Gastroesophageal sphincter (tissue), 4 donors: ENCODE results near the gene ARHGEF4. TPM values are rescaled to one million over a fixed set of nuclear protein-coding genes. Genes with fewer than 3 reads are reported as not detected.
"Not testable (repeated sequence)": the region's sequence is repeated elsewhere in the genome, so short reads cannot be mapped to it uniquely, and the experiment has no call there.

Experiments
- ATAC-seq: fragments of 150-250 bp; one replicate; pipeline ENCODE4 v1.9.1; 2016; ENCODE audit warnings: mild to moderate bottlenecking, moderate library complexity
- H3K27ac ChIP-seq, 4 donors: fragments of 200-600 bp; sonication (generic) in 3 of 4; 1 replicate in 3 of 4; 2 replicates in 1 of 4; pipeline ENCODE4 v1.5.1; 2016 to 2019
- H3K27me3 ChIP-seq: fragments of 200-600 bp; sonication (generic); one replicate; pipeline ENCODE4 v1.5.1; 2019
- H3K36me3 ChIP-seq, 2 donors: fragments of 200-600 bp; sonication (generic); one replicate each; pipeline ENCODE4 v1.5.1; 2019; ENCODE audit warnings: control low read depth in 1 of 2
- H3K4me1 ChIP-seq, 3 donors: fragments of 200-600 bp; sonication (generic); 1 replicate in 2 of 3; 2 replicates in 1 of 3; pipeline ENCODE4 v1.5.1; 2016 to 2019; ENCODE audit warnings: control low read depth in 2 of 3
- H3K4me3 ChIP-seq, 2 donors: fragments of 200-600 bp; sonication (generic); one replicate each; pipeline ENCODE4 v1.5.1; 2019; ENCODE audit warnings: mild to moderate bottlenecking in 1 of 2, moderate library complexity in 1 of 2
- H3K9me3 ChIP-seq, 3 donors: fragments of 200-600 bp; sonication (generic); one replicate each; pipeline ENCODE4 v1.5.1; 2017 to 2019; ENCODE audit warnings: control low read depth in 2 of 3
- EP300 ChIP-seq: sonication (generic); formaldehyde crosslinking; IDR thresholded peaks from one replicate; pipeline ENCODE4 v1.6.1; 2017; ENCODE audit warnings: antibody characterized with exemption, mild to moderate bottlenecking
- POLR2A ChIP-seq, 2 donors: fragments of 450-650 bp; IDR thresholded peaks; one replicate each; pipeline ENCODE4 v1.6.1; 2017; ENCODE audit warnings: antibody characterized with exemption in 2 of 2, mild to moderate bottlenecking in 2 of 2, moderate library complexity in 1 of 2
- POLR2AphosphoS5 ChIP-seq: sonication (generic); formaldehyde crosslinking; IDR thresholded peaks from one replicate; pipeline ENCODE4 v1.6.1; 2017; ENCODE audit warnings: antibody characterized with exemption
- WGBS, 2 donors: methylation state at CpG; one replicate each; pipeline ENCODE4 v1.1.5; 2018; ENCODE audit warnings: low coverage in 1 of 2; 5-methylcytosine and 5-hydroxymethylcytosine counted together
- total RNA-seq, 4 donors: library from RNA; depleted of rRNA; stranded (reverse); fragments of >200 nt; gene quantifications; one replicate each; pipeline ENCODE4 v1.1.0, GENCODE V29; 2016
- TF ChIP-seq, protein P1 (sequence below), 4 experiments: fragments of 200-600 bp in 2 of 4; fragments of 450-650 bp in 2 of 4; sonication (generic) in 1 of 4; IDR thresholded peaks; one replicate each; pipeline ENCODE4 v1.5.1; 2017 to 2019; ENCODE audit warnings: antibody characterized with exemption in 4 of 4, mild to moderate bottlenecking in 2 of 4, moderate library complexity in 2 of 4

Gene ARHGEF4
- total RNA-seq, 4 donors from 2014 or later = 15.9 to 59.5 (median 21.8) TPM

DNA sequence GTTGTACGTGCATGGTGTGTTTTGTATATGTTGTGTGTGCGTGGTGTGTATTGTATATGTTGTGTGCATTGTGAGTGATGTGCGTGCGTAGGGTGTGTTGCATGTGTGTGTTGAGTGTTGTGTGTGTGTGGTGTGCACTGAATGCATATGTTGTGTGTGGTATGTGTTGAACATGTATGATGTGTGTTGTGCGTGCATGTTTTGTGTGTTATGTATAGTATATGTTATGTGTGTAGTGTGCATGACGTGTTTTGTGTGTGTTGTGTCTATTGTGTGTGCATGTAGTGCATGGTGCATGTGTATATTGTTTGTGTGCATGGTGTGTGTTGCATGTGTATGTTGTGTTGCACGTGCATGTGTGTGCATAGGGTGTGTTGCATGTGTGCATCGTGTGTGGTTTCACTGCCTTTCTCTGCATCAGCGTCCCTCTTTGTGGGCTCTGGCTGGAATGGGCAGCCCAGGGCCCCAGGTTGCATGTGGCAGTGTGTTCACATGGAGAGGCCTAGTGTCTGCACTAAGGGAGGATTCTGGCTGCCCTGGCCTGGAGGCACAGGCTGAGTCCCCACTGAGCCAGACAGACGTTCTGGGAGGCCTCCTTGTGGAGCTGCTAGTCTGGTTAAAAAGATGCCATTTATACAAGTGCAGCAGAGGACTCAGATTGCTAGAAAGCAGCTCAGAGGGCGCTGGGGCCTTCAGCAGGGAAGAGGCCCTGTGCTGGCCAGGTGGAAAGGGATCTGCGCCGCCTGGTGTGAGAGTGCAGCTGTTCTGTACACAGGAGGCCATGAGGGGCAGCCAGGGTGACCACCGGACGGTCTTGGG, 149.3 kb downstream of the ARHGEF4 start:
- WGBS, 2 donors = 80 to 100% methylated on average over 4 to 10 of the region's 15 CpGs

DNA sequence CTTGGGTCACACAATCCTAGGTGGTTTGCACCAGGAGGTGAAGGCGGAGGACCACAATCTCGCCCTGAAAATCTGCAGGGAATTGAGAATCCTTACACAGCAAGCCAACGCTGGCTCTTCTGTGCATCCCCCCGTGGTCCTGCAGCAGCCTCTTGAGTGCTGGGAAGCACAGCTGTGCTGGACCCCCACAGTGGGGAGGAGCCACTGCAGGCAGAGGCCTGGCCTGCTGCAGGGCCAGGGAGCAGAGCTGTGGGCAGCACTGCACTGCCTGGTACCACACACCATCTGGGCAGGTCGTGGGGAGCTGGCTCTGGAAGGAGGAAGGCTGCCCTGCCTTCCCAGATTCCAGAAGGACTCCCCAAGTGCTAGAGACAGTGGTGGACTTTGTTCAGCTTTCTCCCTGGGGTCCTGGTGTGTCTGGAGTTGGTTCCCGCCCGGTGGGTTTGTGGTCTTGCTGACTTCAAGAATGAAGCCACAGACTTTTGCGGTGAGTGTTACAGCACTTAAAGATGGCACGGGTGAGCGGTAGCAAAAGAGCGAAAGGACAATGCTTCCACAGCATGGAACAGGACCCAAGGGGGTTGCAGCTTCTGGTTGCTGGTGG, 150.3 kb downstream of the ARHGEF4 start:
- Histone ChIP-seq H3K27me3 (no peaks in the 10 kb centered on the region), H3K9me3 (no peaks in the 10 kb centered on the region), H3K4me1 (no peaks in the 10 kb centered on the region), H3K36me3 (no peaks in the 10 kb centered on the region), H3K4me3 (no peak overlapping the region), H3K27ac (no peak overlapping the region)
- ATAC-seq = no peak
- 96 to 100% methylated on average over 1 to 4 of the region's 11 CpGs for WGBS, 2 donors
- TF ChIP-seq EP300 (no peak), POLR2AphosphoS5 (no peak), POLR2A (IDR thresholded peaks at IDR 0.05) (no peak)
- TF ChIP-seq, protein P1, sequence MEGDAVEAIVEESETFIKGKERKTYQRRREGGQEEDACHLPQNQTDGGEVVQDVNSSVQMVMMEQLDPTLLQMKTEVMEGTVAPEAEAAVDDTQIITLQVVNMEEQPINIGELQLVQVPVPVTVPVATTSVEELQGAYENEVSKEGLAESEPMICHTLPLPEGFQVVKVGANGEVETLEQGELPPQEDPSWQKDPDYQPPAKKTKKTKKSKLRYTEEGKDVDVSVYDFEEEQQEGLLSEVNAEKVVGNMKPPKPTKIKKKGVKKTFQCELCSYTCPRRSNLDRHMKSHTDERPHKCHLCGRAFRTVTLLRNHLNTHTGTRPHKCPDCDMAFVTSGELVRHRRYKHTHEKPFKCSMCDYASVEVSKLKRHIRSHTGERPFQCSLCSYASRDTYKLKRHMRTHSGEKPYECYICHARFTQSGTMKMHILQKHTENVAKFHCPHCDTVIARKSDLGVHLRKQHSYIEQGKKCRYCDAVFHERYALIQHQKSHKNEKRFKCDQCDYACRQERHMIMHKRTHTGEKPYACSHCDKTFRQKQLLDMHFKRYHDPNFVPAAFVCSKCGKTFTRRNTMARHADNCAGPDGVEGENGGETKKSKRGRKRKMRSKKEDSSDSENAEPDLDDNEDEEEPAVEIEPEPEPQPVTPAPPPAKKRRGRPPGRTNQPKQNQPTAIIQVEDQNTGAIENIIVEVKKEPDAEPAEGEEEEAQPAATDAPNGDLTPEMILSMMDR (IDR thresholded peaks at IDR 0.05) = no peak

More for the DNA sequence above, 149.3 kb downstream of the ARHGEF4 start:
- no peaks in the 10 kb centered on the region for H3K36me3 ChIP-seq
- TF ChIP-seq EP300 (no peak), POLR2AphosphoS5 (no peak), POLR2A (IDR thresholded peaks at IDR 0.05) (no peak)
- TF ChIP-seq, protein P1 (IDR thresholded peaks at IDR 0.05) = no peak
- H3K27me3 ChIP-seq = no peaks in the 10 kb centered on the region
- no peak overlapping the region for H3K27ac ChIP-seq
- H3K4me1 ChIP-seq = no peaks in the 10 kb centered on the region
- no peak for ATAC-seq
- H3K9me3 ChIP-seq = no peaks in the 10 kb centered on the region
- H3K4me3 ChIP-seq = no peak overlapping the region

DNA sequence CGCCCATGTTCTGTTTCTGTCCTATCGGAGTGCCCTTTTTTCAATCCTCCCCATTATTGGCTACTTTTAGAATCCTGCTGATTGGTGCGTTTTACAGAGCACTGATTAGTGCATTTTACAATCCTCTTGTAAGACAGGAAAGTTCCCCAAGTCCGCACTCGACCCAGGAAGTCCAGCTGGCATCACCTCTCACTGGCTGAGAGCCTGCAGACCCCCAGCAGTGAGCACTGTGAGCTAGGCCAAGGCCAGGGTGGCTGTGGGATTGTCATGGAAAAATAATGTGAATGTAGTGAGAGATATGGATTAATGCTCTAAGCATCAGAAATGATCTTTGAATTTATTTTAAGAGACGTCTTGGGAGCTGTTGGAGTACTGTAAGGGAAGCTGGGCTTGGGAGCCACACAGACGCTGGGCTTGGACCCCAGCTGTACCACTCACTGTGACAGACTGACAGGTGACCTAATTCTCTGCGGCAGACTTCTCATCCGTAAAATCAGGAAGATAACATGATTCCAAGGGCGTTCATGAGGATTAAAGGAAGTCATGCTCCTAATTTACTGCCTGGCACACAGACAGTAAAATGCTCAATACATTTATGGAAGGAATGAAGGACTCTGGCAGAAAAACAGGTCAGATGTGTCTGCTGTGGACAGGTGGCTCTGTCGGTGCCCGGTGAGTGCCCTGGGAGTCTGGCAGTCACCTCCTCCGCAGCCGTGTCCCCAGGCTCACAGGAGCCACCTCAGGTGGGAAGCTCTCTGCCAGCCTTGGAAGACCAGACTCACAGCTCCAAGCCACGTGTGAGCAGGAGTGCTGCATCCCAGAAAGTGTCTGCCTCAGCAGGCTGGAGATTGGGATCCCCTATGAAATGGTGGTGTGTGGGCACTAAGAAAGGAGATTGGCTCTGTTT, 151.1 kb downstream of the ARHGEF4 start:
- no peak for ATAC-seq
- TF ChIP-seq, protein P1 (IDR thresholded peaks at IDR 0.05) = no peak
- TF ChIP-seq POLR2A (IDR thresholded peaks at IDR 0.05) (no peak), POLR2AphosphoS5 (no peak), EP300 (no peak)
- H3K36me3 ChIP-seq = no peaks in the 10 kb centered on the region

DNA sequence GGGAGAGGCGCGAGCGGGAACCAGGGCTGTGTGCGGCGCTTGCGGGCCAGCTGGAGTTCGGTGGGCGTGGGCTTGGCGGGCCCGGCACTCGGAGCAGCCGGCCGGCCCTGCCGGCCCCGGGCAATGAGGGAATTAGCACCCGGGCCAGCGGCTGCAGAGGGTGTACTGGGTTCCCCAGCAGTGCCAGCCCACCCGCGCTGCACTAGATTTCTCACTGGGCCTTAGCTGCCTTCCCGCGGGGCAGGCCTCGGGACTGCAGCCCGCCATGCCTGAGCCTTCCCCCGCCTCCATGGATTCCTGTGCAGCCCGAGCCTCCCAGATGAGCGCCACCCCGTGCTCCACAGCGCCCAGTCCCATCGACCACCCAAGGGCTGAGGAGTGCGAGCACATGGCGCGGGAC, 154.7 kb downstream of the ARHGEF4 start:
- ATAC-seq, H3K9me3 ChIP-seq, H3K27me3 ChIP-seq, H3K27ac ChIP-seq, H3K36me3 ChIP-seq, H3K4me3 ChIP-seq, H3K4me1 ChIP-seq: not testable (repeated sequence)
- no CpG with 5 or more reads among the region's 32 CpGs for WGBS, 2 donors

More for the DNA sequence above, 151.1 kb downstream of the ARHGEF4 start:
- Histone ChIP-seq H3K4me1 (no peaks in the 10 kb centered on the region), H3K27me3 (no peaks in the 10 kb centered on the region), H3K9me3 (no peaks in the 10 kb centered on the region), H3K27ac (no peak overlapping the region), H3K4me3 (no peak overlapping the region)
- WGBS, 2 donors = 63 to 66% methylated on average over 9 to 14 of the region's 15 CpGs

DNA sequence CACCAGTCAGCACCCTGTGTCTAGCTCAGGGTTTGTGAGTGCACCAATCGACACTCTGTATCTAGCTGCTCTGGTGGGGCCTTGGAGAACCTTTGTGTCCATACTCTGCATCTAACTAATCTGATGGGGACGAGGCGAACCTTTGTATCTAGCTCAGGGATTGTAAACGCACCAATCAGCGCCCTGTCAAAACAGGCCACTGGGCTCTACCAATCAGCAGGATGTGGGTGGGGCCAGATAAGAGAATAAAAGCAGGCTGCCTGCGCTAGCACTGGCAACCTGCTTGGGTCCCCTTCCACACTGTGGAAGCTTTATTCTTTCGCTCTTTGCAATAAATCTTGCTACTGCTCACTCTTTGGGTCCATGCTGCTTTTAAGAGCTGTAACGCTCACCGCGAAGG, 155.3 kb downstream of the ARHGEF4 start:
- H3K27ac ChIP-seq, ATAC-seq: not testable (repeated sequence)
- WGBS, 2 donors = 80 to 91% methylated on average over 2 to 6 of the region's 10 CpGs

More for the DNA sequence above, 155.3 kb downstream of the ARHGEF4 start:
- not testable (repeated sequence) for H3K4me3 ChIP-seq, H3K9me3 ChIP-seq, H3K4me1 ChIP-seq, H3K36me3 ChIP-seq, H3K27me3 ChIP-seq
